Transverse colon (tissue), 3 donors: ENCODE results near the gene GPSM1.

Source experiments
- CTCF ChIP-seq, 5 experiments: fragments of 200-600 bp in 3 of 5; fragments of 450-650 bp in 2 of 5; sonication (generic) in 3 of 5; IDR thresholded peaks; 1 replicate in 2 of 5; 2 replicates in 3 of 5; pipeline ENCODE4 v1.5.1; 2016 to 2017; ENCODE audit warnings: antibody characterized with exemption in 5 of 5, inconsistent platforms in 3 of 5, mild to moderate bottlenecking in 2 of 5, moderate library complexity in 1 of 5
- EP300 ChIP-seq: sonication (generic); formaldehyde crosslinking; IDR thresholded peaks from one replicate; pipeline ENCODE4 v1.6.1; 2017; ENCODE audit warnings: antibody characterized with exemption, low read depth
- POLR2A ChIP-seq: fragments of 450-650 bp; IDR thresholded peaks from one replicate; pipeline ENCODE4 v1.6.1; 2016; ENCODE audit warnings: antibody characterized with exemption, mild to moderate bottlenecking, moderate library complexity

GRCh38 chr9:136322756-136323330 lies 4.5 kb upstream of the GPSM1 start:
- no peak for TF ChIP-seq CTCF (IDR thresholded peaks at IDR 0.05)
- no peak for TF ChIP-seq POLR2A
- no peak for TF ChIP-seq EP300
